ENCODE results near the gene ZNF512.

The ZNF512 gene

DNA sequence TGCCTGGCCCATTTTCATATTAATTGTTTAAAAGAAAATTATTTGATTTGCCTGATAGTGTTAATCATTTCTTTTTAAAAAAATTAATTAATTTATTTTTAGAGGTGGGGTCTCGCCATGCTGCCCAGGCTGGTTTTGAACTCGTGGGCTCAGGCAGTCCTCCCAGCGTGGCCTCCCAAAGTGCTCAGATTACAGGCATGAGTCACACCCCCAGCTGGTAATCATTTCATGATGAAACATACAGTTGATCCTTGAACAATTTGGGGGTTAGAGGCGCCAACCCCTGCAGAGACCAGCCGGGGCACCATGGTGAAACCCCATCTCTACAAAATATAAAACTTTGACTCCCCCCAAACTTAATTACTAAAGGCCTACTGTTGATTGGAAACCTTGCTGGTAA is 53.9 kb downstream of the ZNF512 start:
- no peak for DNase-seq (ENCODE audit: low spot score)

DNA sequence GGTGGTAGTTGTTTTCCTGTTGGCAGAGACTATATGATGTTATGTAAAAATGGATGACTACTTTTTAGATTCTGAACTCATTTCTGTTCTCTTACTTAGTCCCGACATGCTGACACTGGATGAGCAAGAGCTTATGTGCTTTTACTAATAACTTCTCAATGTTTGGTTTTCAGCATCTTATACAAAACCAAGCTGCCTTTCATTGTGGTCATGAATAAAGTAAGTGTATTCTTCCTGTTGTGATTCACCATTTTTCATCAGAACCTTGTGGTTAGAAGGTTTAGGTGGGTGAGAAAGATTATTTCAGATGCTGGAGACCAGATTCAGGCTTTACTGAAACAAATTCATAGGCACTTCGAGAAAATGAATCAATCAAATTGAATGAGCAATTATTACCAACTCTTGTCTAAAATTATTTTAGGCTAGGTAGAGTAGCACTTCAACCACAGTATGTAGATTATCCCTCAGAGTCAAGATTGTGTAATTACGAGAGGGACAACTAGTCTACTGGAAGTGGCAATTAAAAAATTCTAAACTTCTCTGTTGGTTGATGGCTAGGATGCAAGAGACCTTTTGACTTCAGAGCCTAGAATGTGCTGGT is 55.3 kb downstream of the ZNF512 start:
- no peak for DNase-seq (ENCODE audit: low spot score)

DNA sequence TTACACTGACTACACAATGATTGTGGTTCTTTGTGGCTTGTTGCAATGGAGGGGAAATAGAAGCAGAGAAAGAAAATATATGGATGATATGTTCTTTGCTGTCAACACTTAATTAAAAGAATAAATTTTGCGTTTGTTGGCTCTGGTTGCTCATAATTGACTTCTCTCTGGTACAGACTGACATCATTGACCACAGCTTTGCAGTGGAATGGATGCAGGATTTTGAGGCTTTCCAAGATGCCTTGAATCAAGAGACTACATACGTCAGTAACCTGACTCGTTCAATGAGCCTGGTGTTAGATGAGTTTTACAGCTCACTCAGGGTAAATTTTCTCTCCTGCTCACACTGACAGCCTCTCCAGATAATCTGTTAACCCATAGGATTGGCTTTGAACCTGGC is 55.9 kb downstream of the ZNF512 start:
- no peak for DNase-seq (ENCODE audit: low spot score)

DNA sequence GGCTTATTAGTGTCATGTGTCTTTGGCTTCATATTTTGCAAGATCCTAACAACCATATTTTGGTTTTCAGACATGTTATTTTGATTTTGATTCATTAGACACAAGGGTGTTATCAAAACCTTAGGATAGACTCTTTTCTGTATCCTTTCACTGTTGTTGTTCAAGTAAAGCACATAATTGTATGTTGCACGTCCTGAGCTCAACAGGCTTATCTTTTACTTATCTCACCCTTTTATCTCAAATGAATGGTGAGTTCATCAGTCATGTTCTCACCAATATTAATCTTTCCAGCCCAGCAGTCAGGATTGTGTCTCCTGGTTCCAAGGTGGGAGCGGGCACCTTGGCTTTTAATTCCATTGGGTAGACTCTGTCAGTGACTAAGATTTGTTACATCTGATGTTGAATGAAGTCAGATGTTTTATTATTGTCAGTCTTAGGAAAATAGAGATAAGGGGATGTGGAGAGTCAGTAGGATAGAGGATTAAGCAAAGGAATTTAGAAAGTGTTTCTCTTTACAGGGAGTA is 57.9 kb downstream of the ZNF512 start:
- DNase-seq (ENCODE audit: low spot score), result no peak

DNA sequence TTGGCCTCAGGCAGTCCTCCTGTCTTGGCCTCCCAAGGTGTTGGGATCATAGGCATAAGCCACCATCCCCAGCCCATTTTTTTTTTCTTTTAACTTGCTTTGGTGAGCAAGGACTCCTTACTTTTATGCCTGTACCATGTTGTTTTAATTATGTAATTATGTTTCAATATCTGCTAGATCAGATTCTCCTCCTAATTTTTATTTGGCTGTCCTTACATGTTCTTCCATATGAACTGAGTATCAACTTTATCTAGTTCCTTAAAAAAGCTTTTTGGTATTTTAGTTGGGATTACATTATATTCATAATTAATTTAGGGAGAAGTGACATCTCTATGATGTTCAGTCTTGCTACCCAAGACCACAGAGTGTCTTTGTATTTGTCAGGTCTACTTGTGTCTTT is 62.4 kb downstream of the ZNF512 start:
- DNase-seq (ENCODE audit: low spot score), result no peak

DNA sequence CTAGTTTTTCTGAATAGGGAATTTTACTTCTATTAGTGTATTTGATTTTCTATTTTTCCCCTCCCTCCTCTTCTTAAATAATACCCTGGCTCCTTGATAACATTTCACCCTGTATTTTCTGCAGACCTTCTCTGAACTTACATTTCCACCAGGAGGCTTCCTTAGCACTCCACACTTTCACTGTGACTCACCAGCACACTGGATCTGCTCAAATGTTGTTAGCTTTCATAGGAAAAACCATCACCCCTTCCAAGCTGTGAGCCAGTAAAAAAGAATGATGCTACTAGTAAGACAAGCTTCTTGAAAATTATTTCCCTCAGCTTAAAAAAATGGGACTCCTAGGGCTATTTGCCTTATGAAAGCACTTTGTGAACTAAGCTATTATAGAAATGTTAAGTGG is 64.4 kb downstream of the ZNF512 start:
- DNase-seq (ENCODE audit: low spot score), result no peak

DNA sequence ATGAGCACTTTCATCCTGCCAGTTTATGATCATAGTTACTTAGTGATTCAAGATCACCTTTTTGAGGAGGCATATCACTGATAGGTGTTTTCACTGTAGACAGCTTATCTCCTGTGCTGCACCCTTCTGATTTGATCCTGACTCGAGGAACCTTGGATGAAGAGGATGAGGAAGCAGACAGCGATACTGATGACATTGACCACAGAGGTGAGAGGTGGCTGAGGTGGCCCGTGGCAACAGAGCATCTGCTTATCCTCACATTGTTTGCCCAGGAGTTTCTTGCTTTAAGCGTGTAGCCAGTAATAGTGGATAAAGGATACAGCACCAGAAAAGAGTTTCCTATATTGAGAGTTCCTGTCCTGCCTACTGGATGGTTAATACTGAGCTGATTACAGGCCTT is 64.9 kb downstream of the ZNF512 start:
- no peak for DNase-seq (ENCODE audit: low spot score)

DNA sequence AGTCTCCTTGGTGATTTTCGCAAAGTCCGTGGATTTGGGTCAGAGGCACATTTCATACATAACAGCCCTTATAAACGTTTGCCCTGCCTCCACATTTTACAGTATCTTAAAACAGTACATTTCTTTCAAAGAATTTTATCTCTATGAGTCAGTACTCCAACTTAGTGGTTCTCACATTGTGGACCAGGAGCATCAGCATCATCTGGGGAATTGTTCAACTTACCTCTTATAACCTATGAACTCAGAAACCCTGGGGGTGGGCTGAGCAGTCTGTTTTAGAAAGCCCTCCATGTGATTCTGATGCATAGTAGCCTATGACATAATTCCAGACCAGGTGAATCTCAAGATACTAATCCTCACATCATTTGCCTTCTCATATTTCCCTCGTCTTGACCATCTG is 68.2 kb downstream of the ZNF512 start:
- no peak for DNase-seq (ENCODE audit: low spot score)

DNA sequence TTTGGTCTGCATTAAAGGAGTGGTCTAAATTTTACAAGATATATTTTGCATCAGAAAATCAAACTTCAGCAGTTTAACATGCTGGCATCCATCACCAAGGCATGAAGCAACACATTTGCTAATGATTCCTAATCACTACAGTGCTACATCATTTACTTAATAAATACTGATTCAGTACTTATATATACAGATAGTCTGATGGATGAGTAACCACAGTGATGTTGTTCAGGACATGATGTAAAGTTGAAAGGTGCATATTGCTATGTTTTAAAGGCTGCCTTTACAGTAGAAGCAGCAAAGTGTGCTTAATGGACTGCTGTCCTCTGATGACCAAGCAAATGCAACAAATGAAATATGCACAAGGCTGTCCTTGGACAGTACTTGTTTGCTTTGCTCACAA is 69.5 kb downstream of the ZNF512 start:
- no peak for DNase-seq (ENCODE audit: low spot score)

DNA sequence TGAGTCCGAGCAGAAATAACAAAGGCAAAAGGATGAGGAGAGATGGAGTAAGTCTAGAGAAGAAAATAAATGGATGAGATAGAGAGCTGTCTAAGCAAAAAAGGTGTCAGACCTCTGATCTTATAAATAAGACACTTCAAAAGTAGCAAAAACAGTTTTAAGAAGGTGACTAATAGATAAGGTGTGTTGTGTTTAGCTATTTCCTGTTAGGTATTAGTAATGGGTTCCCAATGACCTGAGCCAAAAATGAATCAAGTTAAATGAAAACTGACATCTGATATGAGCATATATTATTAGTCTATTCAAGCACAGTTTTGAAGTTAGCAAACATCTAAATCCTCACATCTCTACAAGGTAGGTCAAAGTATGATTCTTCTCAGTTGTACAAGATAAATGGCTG is 69.9 kb downstream of the ZNF512 start:
- DNase-seq (ENCODE audit: low spot score), result no peak

DNA sequence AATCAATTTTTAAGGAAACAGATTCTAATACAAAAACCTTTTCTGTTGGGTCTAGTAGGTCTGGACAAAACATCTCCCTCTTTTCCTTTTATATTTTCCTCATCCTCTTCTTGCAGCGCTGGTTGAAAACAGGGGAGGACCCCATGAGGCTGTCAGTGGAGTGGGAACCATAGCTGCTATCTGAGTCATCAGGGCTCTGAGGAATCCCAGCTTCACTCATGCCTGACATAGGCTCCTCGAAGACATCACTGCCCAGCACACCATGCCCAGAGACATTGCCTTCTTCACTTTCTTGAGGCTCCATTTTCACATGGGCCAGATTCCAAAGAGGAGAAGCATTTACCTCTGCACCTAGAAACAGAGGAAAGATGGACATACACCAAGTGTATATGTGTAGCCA is 70.6 kb downstream of the ZNF512 start:
- no peak for DNase-seq (ENCODE audit: low spot score)

DNA sequence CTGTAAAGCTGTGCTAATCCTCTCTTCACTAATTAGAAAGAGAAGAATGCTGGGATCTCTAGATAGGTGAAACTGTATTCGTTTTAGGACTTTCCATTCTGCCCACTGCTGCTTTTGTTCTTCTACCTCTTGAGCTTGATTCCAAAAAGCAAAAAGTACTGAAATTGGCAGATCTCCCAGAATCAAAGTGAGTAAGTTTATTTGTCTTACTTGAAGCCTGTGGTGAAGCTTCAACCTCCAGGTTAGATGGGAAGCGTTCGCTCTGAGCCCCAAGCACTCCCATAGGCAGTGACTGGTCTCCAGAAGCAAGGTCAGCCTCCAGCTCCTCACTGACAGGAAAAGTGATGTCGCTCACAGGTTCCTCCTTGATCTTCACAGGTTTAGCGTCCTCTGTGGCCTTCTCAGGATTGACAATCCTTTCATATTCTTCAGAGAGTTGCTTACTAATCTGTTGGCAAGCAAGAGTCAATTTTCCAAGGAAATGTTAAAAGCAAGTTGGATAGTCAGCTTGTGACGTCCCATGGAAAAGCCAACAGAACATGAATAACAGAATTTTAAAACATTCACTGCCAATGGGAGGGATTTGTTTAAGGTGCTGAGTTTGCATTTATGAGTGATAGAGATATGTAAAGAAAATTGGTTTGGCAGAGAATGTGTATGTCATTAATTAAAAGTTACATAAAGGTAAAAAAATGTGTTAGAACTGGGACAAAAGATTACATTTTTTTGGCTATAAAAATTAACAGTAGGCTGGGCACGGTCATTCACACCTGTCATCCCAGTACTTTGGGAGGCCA is 72.5 kb downstream of the ZNF512 start:
- no peak for DNase-seq (ENCODE audit: low spot score)

DNA sequence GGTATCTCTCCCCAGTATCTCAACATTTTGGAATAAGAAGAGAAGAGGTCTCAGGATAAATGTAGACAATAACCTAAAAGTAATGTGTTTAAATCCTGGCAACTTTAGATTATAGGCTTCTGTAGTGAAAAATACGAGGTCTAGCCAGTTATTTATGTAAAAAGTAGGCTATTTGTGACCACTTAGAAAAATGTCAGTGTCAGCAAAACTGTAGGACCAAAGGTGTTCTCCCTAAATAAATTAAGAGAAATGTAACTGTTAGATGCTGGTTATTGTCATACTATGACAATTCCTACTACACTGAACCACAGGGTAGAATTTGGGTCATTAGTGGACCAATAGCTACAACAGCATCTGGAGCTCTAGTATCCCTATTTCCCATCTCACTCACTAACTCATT is 78.5 kb downstream of the ZNF512 start:
- DNase-seq (ENCODE audit: low spot score), result no peak

DNA sequence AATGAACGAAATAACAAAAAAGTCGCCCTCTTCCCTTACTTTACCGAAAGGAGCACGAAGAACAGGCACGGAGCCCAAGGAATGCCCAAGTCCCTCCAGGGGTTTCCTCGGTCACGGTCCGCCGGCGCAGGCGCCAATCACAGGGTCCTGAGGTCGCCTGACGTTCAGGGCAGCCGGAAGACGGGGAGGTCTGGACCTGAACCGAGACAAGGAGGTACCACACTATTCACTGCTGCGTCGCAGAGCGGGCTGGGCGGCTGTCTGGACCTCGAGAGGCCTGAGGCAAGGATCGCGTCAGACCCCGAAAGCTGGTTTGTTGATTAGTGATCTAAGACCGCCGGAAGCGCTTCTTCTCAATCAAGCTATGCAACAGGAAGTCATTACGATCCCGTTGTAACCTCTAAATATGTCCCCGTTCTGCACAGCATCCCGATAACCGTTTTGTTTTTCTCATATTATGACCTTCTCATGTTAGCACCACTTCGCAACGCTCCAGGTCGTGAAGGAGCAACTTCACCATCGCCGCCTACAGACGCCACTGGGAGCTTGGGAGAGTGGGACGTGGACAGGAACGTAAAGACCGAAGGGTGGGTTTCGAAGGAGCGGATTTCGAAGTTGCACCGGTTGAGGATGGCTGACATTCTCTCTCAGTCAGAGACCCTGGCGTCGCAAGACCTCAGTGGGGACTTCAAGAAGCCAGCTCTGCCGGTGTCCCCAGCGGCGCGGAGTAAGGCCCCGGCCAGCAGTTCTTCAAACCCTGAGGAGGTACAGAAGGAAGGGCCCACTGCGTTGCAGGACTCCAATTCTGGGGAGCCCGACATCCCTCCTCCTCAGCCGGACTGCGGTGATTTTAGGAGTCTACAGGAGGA is 80.7 kb downstream of the ZNF512 start, which contains the start of the genes SLC4A1AP and SUPT7L:
Gene SLC4A1AP, plus strand, starts transcription at position 605 of the 869 bp plus-strand sequence. Its CDS starts 26 bp downstream, at position 631.
Gene SUPT7L, minus strand, starts transcription at position 330 of the 869 bp plus-strand sequence. CDS start 1,422 bp downstream, outside the sequence.
- peak; percentile 51 for DNase-seq (ENCODE audit: low spot score)

DNA sequence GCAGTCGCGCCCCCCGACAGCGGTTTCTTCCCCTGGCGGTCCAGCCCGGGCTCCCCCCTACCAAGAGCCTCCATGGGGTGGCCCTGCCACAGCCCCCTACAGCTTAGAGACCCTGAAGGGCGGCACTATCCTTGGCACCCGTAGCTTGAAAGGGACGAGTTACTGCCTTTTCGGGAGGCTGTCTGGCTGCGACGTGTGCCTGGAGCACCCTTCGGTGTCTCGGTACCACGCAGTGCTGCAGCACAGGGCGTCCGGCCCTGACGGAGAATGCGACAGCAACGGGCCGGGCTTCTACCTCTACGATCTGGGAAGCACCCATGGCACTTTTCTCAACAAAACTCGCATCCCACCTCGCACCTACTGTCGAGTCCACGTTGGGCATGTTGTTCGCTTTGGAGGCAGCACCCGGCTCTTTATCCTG is 81.3 kb downstream of the ZNF512 start:
- peak; percentile 8 for DNase-seq (ENCODE audit: low spot score)

DNA sequence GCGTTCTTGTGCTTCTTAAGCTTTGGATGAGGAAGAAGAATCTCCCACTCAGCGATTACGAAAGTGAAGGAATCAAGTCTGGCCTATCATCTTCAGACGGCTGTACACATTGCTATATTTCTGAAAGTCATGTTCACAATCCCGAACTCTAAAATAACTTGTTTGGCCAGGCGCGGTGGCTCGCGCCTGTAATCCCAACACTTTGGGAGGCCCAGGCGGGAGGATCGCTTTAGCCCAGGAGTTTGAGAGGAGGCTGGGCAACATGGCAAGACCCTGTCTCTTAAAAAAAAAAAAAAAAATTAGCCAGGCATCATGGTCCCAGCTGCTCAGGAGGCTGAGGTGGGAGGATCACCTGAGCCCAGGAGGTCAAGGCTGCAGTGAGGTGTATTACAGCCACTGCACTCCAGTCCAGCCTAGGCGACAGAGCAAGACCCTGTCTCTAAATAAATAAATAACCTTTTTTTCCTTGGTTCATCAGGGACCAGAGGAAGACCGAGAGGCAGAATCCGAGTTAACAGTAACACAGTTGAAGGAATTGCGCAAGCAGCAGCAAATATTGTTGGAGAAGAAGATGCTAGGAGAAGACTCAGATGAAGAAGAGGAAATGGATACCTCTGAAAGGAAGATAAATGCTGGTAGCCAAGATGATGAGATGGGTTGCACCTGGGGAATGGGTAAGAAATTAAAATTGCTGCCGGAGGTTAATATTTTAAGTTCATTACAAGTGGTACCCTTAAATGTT is 82.0 kb downstream of the ZNF512 start:
- DNase-seq (ENCODE audit: low spot score), result no peak

DNA sequence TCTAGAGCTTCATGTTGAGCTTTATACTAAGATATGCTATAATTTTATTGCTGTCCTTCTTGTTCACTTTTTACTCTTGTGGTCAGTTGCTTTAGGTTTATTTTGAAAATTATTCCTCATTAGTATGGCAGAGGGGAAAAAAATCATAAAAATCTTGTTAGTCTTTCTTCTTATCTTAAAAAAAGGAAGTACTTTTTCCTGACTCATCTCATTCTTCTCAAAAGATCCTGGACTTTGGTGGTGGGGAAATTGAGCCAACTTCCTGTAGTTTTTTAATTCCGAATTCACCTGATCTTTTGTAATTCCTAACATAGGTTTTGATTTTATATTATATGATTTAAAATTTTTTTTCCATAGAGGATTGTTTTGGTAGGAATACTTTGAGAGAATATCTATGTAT is 84.6 kb downstream of the ZNF512 start:
- DNase-seq (ENCODE audit: low spot score), result no peak

DNA sequence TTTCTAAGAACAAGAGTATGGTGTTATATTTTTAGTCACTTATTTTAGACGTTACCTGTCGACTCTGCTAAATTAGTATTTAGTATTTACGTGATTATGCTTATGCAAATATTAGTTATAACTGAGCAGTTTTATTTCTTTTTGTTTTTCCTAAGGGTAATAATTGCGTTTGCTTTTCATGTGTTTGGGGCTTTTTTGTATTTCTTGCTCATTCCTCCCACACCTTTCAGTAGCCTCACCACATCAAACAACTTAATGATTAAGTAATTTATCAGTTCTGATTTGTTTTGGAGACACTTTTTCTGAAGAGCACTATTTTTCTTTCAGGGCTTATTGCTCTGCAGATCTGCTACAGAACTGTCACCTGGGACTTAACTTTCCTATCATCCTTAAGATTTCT is 88.4 kb downstream of the ZNF512 start:
- DNase-seq (ENCODE audit: low spot score), result no peak

Measured in HuH-7 (cell line).